WTC11 (cell line): Measurements from ENCODE around the gene KIF5A.

Source experiments
- CTCF ChIP-seq: fragments of 200-600 bp; IDR thresholded peaks from 2 replicates; pipeline ENCODE4 v1.8.0; 2022; ENCODE audit warnings: antibody characterized with exemption
- MLX ChIP-seq: sonication (generic); formaldehyde crosslinking; IDR thresholded peaks from 2 replicates; pipeline ENCODE4 v1.8.1; 2023; ENCODE audit warnings: mild to moderate bottlenecking, missing genetic modification reagents, moderate library complexity
- ZNF423 ChIP-seq: fragments of 250-450 bp; sonication (Bioruptor Pico); IDR thresholded peaks from 2 replicates; pipeline ENCODE4 v2.1.2; 2022; ENCODE audit warnings: mild to moderate bottlenecking, moderate library complexity

- TF ChIP-seq CTCF, result no peak
- TF ChIP-seq MLX (CRISPR knock-in tag), result no peak
- TF ChIP-seq ZNF423, result no peak
Measured at GRCh38 chr12:57626111-57626920, 76.5 kb downstream of the KIF5A start.
